IPS-NIHi7 (cell line): ENCODE data around the gene TNS3.

Experiments
- DNase-seq: peaks from one replicate; pipeline ENCODE4 v3.0.0; 2012; ENCODE audit warnings: mixed read lengths; ENCODE audit errors: extremely low spot score

Gene TNS3

GRCh38 chr7:47303695-47304453 lies 278.0 kb downstream of the TNS3 start:
- DNase-seq, result no peak

DNA sequence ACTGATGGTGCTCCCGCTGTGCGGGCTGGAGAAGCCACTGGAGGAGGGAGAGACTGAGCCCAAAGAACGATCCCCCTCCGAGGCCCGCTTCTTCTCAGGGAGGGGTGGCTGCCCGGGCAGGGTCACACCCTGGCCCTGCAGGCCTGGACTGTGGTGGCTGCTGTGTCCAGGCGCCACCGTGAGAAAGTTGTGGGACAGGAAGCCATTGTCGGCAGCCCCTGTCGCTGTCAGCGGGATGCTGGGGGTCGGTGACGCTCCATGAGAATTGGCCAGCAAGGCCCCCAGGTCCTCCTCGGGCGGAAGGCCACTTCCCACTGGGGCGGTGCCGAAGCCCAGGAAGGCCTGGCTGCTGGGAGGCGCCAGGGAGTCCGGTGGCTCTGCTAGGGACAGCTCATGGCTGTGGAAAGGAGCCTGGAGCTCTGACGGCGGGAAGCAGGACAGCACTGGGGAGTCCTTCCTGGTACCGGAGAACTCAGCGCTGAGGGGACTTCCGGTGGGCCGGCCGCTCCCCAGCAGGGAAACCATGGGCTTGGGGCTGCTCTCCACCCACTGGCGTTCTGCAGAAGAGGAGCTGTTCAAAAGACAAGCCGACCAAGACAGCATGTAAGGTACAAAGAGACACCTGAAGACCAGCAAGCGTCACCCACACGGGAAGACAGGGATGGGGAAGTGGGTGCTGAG lies 278.8 kb downstream of the TNS3 start:
- no peak for DNase-seq

- no peak for DNase-seq
Measured at GRCh38 chr7:47302560-47302959, 279.4 kb downstream of the TNS3 start.

DNA sequence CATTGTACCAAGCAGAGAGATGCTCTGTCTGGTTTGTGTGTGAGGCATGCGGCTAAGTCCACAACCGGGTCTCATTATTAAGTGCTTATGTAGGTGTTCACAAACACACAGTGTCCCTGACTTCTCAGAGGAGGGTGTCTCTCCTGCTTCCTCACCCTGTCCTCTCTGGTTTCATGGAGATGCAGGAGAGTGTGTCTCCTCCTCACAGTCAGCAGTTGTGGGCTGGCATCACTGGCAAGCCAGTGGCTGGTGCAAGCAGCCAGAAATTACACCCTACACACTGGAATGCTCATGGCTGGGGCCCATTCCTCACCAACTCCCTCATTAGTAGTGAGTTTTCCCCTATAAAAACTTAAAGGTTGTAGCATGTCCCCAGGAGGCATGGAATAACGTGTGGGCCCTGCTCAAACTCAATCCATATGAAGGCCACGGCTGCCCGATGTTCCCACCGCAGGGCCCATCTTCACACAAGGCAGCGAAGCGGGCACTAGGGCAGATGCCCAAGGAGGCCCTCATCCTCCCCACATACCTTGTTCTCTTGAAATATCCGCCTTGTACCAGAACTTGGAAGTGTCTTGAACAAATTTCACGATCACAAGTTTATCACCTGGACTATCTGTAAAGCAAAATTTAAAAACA lies 280.1 kb downstream of the TNS3 start:
- no peak for DNase-seq

DNA sequence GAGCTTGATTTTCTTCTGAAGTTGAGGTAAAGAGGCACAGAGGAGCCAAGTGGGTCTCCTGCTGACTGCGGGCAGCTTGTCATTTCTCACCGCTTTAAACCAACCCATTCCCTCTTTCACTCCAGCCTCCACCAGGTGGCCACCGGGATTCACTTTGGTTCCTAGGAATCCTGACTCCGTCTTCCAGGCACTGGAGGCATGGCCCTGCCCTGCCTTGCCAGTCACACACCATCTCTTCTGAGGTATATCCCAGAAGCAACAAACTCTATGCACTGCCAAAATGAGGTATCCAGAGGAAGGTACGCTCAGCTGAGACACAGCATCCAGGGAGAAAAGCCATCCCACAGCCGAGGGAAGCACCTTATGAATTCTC lies 280.8 kb downstream of the TNS3 start:
- peak; percentile 72 for DNase-seq

GRCh38 chr7:47300472-47301104 lies 281.3 kb downstream of the TNS3 start:
- DNase-seq, result no peak

- DNase-seq, result no peak
Measured at GRCh38 chr7:47299496-47299895, 282.4 kb downstream of the TNS3 start.

GRCh38 chr7:47298636-47299035 lies 283.3 kb downstream of the TNS3 start:
- no peak for DNase-seq

- no peak for DNase-seq
Measured at GRCh38 chr7:47297120-47297519, 284.8 kb downstream of the TNS3 start.

DNA sequence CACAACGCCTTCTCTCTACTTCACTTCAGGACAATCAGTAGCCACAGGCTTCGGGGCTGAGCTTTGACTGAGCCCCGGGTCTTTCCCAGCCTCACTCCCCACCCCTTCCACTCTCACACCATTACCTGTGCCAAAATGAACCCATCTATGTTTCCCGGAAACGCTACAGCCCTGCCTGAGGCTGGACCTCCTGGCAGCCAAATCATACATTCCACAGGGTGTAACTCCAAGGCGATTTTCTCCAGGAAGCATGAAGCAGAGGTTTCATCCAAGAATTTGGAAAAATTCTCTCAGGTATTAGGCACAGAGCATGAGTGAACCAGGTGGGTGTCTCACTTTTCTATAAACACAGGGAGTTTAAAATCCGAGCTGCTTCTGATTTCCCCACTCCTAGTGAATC lies 286.3 kb downstream of the TNS3 start:
- DNase-seq, result no peak

GRCh38 chr7:47294556-47295222 lies 287.2 kb downstream of the TNS3 start:
- no peak for DNase-seq

GRCh38 chr7:47293884-47294555 lies 287.9 kb downstream of the TNS3 start:
- no peak for DNase-seq

- DNase-seq, result no peak
Measured at GRCh38 chr7:47292832-47293309, 289.0 kb downstream of the TNS3 start.

GRCh38 chr7:47291461-47292081 lies 290.3 kb downstream of the TNS3 start:
- DNase-seq, result no peak

- DNase-seq, result no peak
Measured at GRCh38 chr7:47290867-47291266, 291.0 kb downstream of the TNS3 start.

DNA sequence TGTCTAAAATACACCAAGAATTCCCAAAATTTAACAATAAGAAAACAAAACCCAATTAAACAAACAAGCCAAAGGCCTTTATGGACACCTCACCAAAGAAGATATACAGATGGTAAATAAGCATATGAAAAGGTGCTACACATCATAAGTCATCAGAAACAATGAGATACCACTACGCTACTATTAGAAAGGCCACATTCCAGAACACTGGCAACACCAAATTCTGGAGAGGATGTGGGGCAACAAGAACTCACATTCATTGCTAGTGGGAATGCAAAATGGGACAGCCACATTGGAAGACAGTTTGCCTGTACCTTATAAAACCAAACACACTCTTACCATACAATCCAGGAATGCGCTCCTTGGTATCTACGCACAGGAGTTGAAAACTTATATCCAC lies 291.4 kb downstream of the TNS3 start:
- DNase-seq, result no peak

- DNase-seq, result no peak
Measured at GRCh38 chr7:47288060-47288459, 293.9 kb downstream of the TNS3 start.

GRCh38 chr7:47285860-47286491 lies 295.9 kb downstream of the TNS3 start:
- no peak for DNase-seq

- no peak for DNase-seq
Measured at GRCh38 chr7:47284691-47285635, 296.9 kb downstream of the TNS3 start.
